Astrocyte of the spinal cord (primary cell): ENCODE data around the gene RELCH.
A peak's percentile ranks its signal among the peaks of the same experiment; 100 is the strongest.

Source experiments
- DNase-seq: peaks from one replicate; pipeline ENCODE4 v3.0.0; 2011; ENCODE audit warnings: low read depth, low spot score
- H3K4me3 ChIP-seq: 2 replicates; pipeline ENCODE4 v1.5.1; 2011; ENCODE audit warnings: low read depth, mild to moderate bottlenecking, low read length, moderate library complexity
- CTCF ChIP-seq: IDR thresholded peaks from 2 replicates; pipeline ENCODE4 v1.5.1; 2012; ENCODE audit warnings: low read depth, mild to moderate bottlenecking, low read length, inconsistent platforms
- in situ Hi-C: cut with HindIII; loops from 2 replicates; pipeline ENCODE4 v1.10.0; 2017; ENCODE audit warnings: low sequenced_read_pairs

Gene RELCH

GRCh38 chr18:62186774-62187542, at the start of gene RELCH, which contains the start of gene PIGN:
Gene RELCH (plus strand): TSS chr18:62187255. CDS start chr18:62187506, 251 bp downstream.
Gene PIGN (minus strand): TSS chr18:62187056. CDS start chr18:62161353, 25,703 bp downstream.
- peak; percentile 99 for DNase-seq
- TF ChIP-seq CTCF: no peak
- in situ Hi-C loops: no loop called here
- peak within 1 kb of the TSS; percentile 91 for H3K4me3 ChIP-seq

- no peak for TF ChIP-seq CTCF
- in situ Hi-C loops: no loop called here
Measured at GRCh38 chr18:62138461-62139235, 48.4 kb upstream of the RELCH start.

GRCh38 chr18:62140259-62140658, 46.8 kb upstream of the RELCH start:
- in situ Hi-C loops: no loop called here
- TF ChIP-seq CTCF: no peak
- H3K4me3 ChIP-seq: no peak overlapping the region
- DNase-seq: no peak

More at GRCh38 chr18:62138461-62139235, 48.4 kb upstream of the RELCH start:
- H3K4me3 ChIP-seq: no peak overlapping the region
- DNase-seq: no peak

- no peak for DNase-seq
- H3K4me3 ChIP-seq: no peak overlapping the region
- TF ChIP-seq CTCF: no peak
- in situ Hi-C loops: no loop called here
Measured at GRCh38 chr18:62144338-62144737, 42.7 kb upstream of the RELCH start.

- TF ChIP-seq CTCF: no peak
- no peak overlapping the region for H3K4me3 ChIP-seq
- DNase-seq: no peak
- in situ Hi-C loops: no loop called here
Measured at GRCh38 chr18:62151068-62151771, 35.8 kb upstream of the RELCH start.

GRCh38 chr18:62152844-62153243, 34.2 kb upstream of the RELCH start:
- in situ Hi-C loops: no loop called here
- TF ChIP-seq CTCF: no peak
- DNase-seq: no peak
- H3K4me3 ChIP-seq: no peak overlapping the region
